Stomach (tissue), 9 donors: ENCODE results near the gene DPP10. TPM values are rescaled to one million over a fixed set of nuclear protein-coding genes. Genes with fewer than 3 reads are reported as not detected.

Source experiments
- DNase-seq, 2 donors: peaks; one replicate each; pipeline versions ENCODE4 v3.0.0 to v3.0.0-alpha.2; 2013 to 2019
- H3K27ac ChIP-seq, 5 donors: fragments of 200-600 bp in 4 of 5; sonication (generic) in 4 of 5; one replicate each; pipeline ENCODE4 v1.5.1; 2013 to 2019; ENCODE audit warnings: mild to moderate bottlenecking in 1 of 5, moderate library complexity in 1 of 5
- H3K27me3 ChIP-seq, 3 donors: fragments of 200-600 bp; sonication (generic); one replicate each; pipeline ENCODE4 v1.5.1; 2017 to 2019; ENCODE audit warnings: mixed run types in 1 of 3
- H3K36me3 ChIP-seq, 4 donors: fragments of 200-600 bp; sonication (generic); 1 replicate in 3 of 4; 2 replicates in 1 of 4; pipeline ENCODE4 v1.5.1; 2016 to 2019
- H3K4me1 ChIP-seq, 4 donors: fragments of 200-600 bp; sonication (generic); one replicate each; pipeline ENCODE4 v1.5.1; 2016 to 2019
- H3K4me3 ChIP-seq, 4 donors: fragments of 200-600 bp; sonication (generic) in 3 of 4; one replicate each; pipeline ENCODE4 v1.5.1; 2016 to 2019; ENCODE audit warnings: mild to moderate bottlenecking in 1 of 4
- H3K9me3 ChIP-seq, 4 donors: fragments of 200-600 bp; sonication (generic); one replicate each; pipeline ENCODE4 v1.5.1; 2016 to 2019
- CTCF ChIP-seq, 7 experiments: fragments of 450-650 bp in 4 of 7; fragments of 200-600 bp in 3 of 7; sonication (generic) in 3 of 7; IDR thresholded peaks; one replicate each; pipeline ENCODE4 v1.5.1; 2016 to 2019; ENCODE audit warnings: antibody characterized with exemption in 7 of 7, control low read depth in 2 of 7, mild to moderate bottlenecking in 1 of 7
- EP300 ChIP-seq: sonication (generic); formaldehyde crosslinking; IDR thresholded peaks from one replicate; pipeline ENCODE4 v1.6.1; 2017; ENCODE audit warnings: antibody characterized with exemption
- POLR2A ChIP-seq, 4 donors: fragments of 450-650 bp; IDR thresholded peaks; one replicate each; pipeline ENCODE4 v1.6.1; 2016; ENCODE audit warnings: antibody characterized with exemption in 4 of 4, control low read depth in 2 of 4, mild to moderate bottlenecking in 1 of 4, moderate library complexity in 1 of 4
- POLR2AphosphoS5 ChIP-seq, 3 donors: sonication (generic); formaldehyde crosslinking; IDR thresholded peaks; one replicate each; pipeline ENCODE4 v1.6.1; 2016; ENCODE audit warnings: antibody characterized with exemption in 3 of 3
- WGBS, 5 donors: extraction: QIAGEN DNeasy Blood & Tissue Kit in 3 of 5; methylation state at CpG; one replicate each; pipeline versions ENCODE4 v1.1.5 to v1.1.7; 2013 to 2018; 5-methylcytosine and 5-hydroxymethylcytosine counted together
- intact Hi-C: fragments of 100-400 bp; cut with DNase I; formaldehyde crosslinking; loops from one replicate; pipeline ENCODE4 v1.15.1; 2023; ENCODE audit warnings: low total_unique reads
- polyA plus RNA-seq, 3 donors: library from polyadenylated mRNA; stranded (reverse); fragments of 200-250 nt; gene quantifications; one replicate each; pipeline ENCODE4 v1.2.3, GENCODE V29; 2013
- total RNA-seq, 5 donors: library from RNA; depleted of rRNA; stranded (reverse); fragments of >200 nt; gene quantifications; one replicate each; pipeline versions ENCODE4 v1.1.0 to v1.2.3, GENCODE V29; 2014 to 2016
- donor health status: healthy with polysubstance abuse.
- donor health status: Bipolar disorder and iron deficiency.
- donor health status: healthy.

The DPP10 gene
- total and polyA plus RNA-seq, 8 donors, result 0.18 to 15.6 (median 2.0) TPM; not detected in 1

- Histone ChIP-seq H3K4me1 (no peaks in the 10 kb centered on the region), H3K27me3 (no peaks in the 10 kb centered on the region), H3K27ac (no peak overlapping the region), H3K9me3 (peaks cover 0 to 4% (median under 1%) of the 10 kb centered on the region in 4 donors), H3K4me3 (no peak overlapping the region), H3K36me3 (no peaks in the 10 kb centered on the region)
- 67 to 83% (median 75%) methylated on average over 4 of the region's 4 CpGs for WGBS, 5 donors
- no peak for DNase-seq
- TF ChIP-seq CTCF (IDR thresholded peaks at IDR 0.05), result no peak
- no peak for TF ChIP-seq EP300
- TF ChIP-seq POLR2A (IDR thresholded peaks at IDR 0.05), result no peak
- no peak for TF ChIP-seq POLR2AphosphoS5 (IDR thresholded peaks at IDR 0.05)
- intact Hi-C loops, result no loop called here
Observed at GRCh38 chr2:115652652-115653051, 1210.2 kb downstream of the DPP10 start.

DNA sequence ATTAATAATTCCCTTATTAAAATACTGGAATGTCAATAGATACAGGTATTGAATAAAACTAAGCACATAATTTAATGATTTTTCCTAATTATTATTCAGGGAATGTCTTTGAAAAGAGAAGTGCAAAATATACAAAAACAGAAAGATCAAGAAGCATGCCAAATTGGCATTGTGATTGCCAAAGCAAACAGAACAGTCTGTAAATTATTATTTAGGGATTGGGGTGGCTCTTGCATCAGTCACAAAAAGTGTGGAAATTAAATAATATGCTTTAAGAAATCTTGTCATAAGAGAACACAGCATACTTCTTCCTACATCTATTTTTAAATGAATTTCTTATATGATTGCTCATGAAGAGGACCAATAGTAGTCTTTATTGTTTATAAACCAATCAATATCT is 1211.9 kb downstream of the DPP10 start:
- TF ChIP-seq EP300, result no peak
- TF ChIP-seq POLR2AphosphoS5 (IDR thresholded peaks at IDR 0.05), result no peak
- no peak for TF ChIP-seq CTCF (IDR thresholded peaks at IDR 0.05)
- TF ChIP-seq POLR2A (IDR thresholded peaks at IDR 0.05), result no peak
- Histone ChIP-seq H3K9me3 (no peaks in the 10 kb centered on the region), H3K36me3 (no peaks in the 10 kb centered on the region), H3K4me3 (no peak overlapping the region), H3K27me3 (no peaks in the 10 kb centered on the region), H3K4me1 (no peaks in the 10 kb centered on the region), H3K27ac (no peak overlapping the region)
- no peak for DNase-seq
- intact Hi-C loops, result no loop called here

GRCh38 chr2:115678129-115678528 is 1235.7 kb downstream of the DPP10 start:
- intact Hi-C loops, result no loop called here
- Histone ChIP-seq H3K27ac (no peak overlapping the region), H3K4me3 (no peak overlapping the region), H3K27me3 (no peaks in the 10 kb centered on the region), H3K9me3 (peaks cover 0 to 30% (median 20%) of the 10 kb centered on the region in 4 donors), H3K4me1 (no peaks in the 10 kb centered on the region), H3K36me3 (no peaks in the 10 kb centered on the region)
- no peak for DNase-seq
- WGBS, 5 donors, result 75 to 95% (median 92%) methylated on average over 4 to 5 of the region's 5 CpGs
- TF ChIP-seq POLR2AphosphoS5 (IDR thresholded peaks at IDR 0.05), result no peak
- TF ChIP-seq POLR2A (IDR thresholded peaks at IDR 0.05), result no peak
- TF ChIP-seq CTCF (IDR thresholded peaks at IDR 0.05), result no peak
- TF ChIP-seq EP300, result no peak

DNA sequence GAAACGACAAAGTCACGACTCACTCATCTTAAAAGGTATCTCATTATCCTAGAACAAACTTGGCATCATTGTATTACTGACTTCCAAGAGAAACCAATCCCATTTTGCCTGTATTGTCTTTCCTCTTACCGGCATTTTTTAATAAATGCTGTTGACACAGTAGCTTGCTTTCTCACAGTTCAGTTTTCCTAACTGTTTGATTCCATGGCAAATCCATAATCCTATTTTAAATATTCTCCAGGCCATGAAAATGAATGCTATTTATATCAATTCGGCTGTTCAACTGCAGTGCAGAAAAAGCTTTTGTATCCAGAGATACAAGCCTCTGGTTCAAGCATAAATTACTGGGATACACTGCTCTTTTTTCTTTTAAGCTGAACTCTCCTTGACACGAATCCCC is 1241.9 kb downstream of the DPP10 start:
- 35 to 45% (median 36%) methylated on average over 5 of the region's 5 CpGs for WGBS, 5 donors
- Histone ChIP-seq H3K27ac (no peak overlapping the region), H3K4me3 (no peak overlapping the region), H3K36me3 (no peaks in the 10 kb centered on the region), H3K27me3 (no peaks in the 10 kb centered on the region), H3K4me1 (no peaks in the 10 kb centered on the region), H3K9me3 (peaks cover 0 to 1% (median 0%) of the 10 kb centered on the region in 4 donors)
- DNase-seq, result no peak
- intact Hi-C loops, result no loop called here
- TF ChIP-seq POLR2AphosphoS5 (IDR thresholded peaks at IDR 0.05), result no peak
- no peak for TF ChIP-seq EP300
- no peak for TF ChIP-seq CTCF (IDR thresholded peaks at IDR 0.05)
- TF ChIP-seq POLR2A (IDR thresholded peaks at IDR 0.05), result no peak
